Measurements from ENCODE around the gene MAX. TPM values are rescaled to one million over a fixed set of nuclear protein-coding genes. Genes with fewer than 3 reads are reported as not detected.
A peak's percentile ranks its signal among the peaks of the same experiment; 100 is the strongest.

Gene MAX
- total and polyA plus RNA-seq, 2 of the 4 experiments (the other 2 are of a cell fraction), result 45.2 to 51.8 TPM

- POLR2A ChIA-PET (ENCODE audit: unreplicated experiment), result no interaction called here
- Histone ChIP-seq H2AFZ (replicated peaks; ENCODE audit: low read length, poor library complexity) (no peak overlapping the region), H3K4me2 (ENCODE audit: low read depth, low read length) (peak overlapping the region; percentile 63), H4K91ac (ENCODE audit: insufficient read depth, low read depth, low read length) (no peak overlapping the region), H2AK9ac (replicated peaks; ENCODE audit: low read depth, low read length, poor library complexity) (no peak overlapping the region), H2BK15ac (ENCODE audit: low read depth, low read length) (no peak overlapping the region), H2BK120ac (ENCODE audit: low read depth, low read length) (no peak overlapping the region), H3K4me3 (ENCODE audit: insufficient read depth, low read depth, low read length) (no peak overlapping the region), H3K27me3 (ENCODE audit: control insufficient read depth, insufficient read depth, low read length) (no peaks in the 10 kb centered on the region), H3K23ac (ENCODE audit: low read depth, low read length) (no peak overlapping the region), H3K79me1 (ENCODE audit: low read depth in 1 of 2, low read length in 2 of 2) (peaks cover 37 to 62% of the 10 kb centered on the region in 2 experiments), H3K36me3 (ENCODE audit: control insufficient read depth, insufficient read depth, low read length) (peaks cover 20% of the 10 kb centered on the region), H3K14ac (replicated peaks; ENCODE audit: low read depth, low read length) (no peak overlapping the region), H3K4me1 (ENCODE audit: control insufficient read depth, insufficient read depth, low read length) (peaks cover 6% of the 10 kb centered on the region; the same call in 1 of the 2 replicates), H3K56ac (ENCODE audit: extremely low read depth, insufficient read depth, low read length) (no peak overlapping the region), H2BK20ac (ENCODE audit: low read depth, low read length) (no peak overlapping the region), H4K8ac (ENCODE audit: low read depth in 2 of 2, low read length in 2 of 2) (no peak overlapping the region), H3K4ac (ENCODE audit: low read depth, low read length) (no peak overlapping the region), H3K27ac (ENCODE audit: insufficient read depth, low read length) (peak overlapping the region; percentile 22; the same call in 1 of the 2 replicates), H4K20me1 (ENCODE audit: insufficient read depth, low read length) (peaks cover 29% of the 10 kb centered on the region), H4K5ac (ENCODE audit: low read depth, low read length) (no peak overlapping the region), H2AK5ac (ENCODE audit: low read depth, low read length) (no peak overlapping the region), H3K9ac (ENCODE audit: low read depth, low read length) (no peak overlapping the region), H3K18ac (ENCODE audit: low read depth, low read length) (no peak overlapping the region), H2BK5ac (ENCODE audit: low read depth, low read length, poor library complexity, severe bottlenecking) (no peak overlapping the region), H3K9me1 (ENCODE audit: insufficient read depth, low read length) (0 out of 2 replicates have a peak, but pooled peaks cover 10% of the 10 kb centered on the region), H3K9me3 (ENCODE audit: control insufficient read depth, insufficient read depth, low read length) (no peaks in the 10 kb centered on the region)
- no CpG with 5 or more reads among the region's 3 CpGs for WGBS, 2 experiments (ENCODE audit: extremely low coverage in 2 of 2, insufficient read length in 1 of 2)
- CTCF ChIA-PET, result interaction anchor here (0.7 kb wide), 1 partner anchor 1857 kb away, joined by 3 read pairs; no protein-coding TSS in a partner anchor
- dilution Hi-C loops (cut with HindIII; ENCODE audit: low sequenced_read_pairs, unreplicated experiment), result no loop called here
- TF ChIP-seq RFX5 (IDR thresholded peaks at IDR 0.05; ENCODE audit: low read depth, low read length) (no peak), MAZ (IDR thresholded peaks at IDR 0.05; ENCODE audit: borderline replicate concordance, low read depth, low read length) (no peak), CHD1 (IDR thresholded peaks at IDR 0.05; ENCODE audit: low read depth, low read length) (no peak), ELK1 (IDR thresholded peaks at IDR 0.05; ENCODE audit: borderline replicate concordance, low read depth, low read length) (no peak), MAFK (IDR thresholded peaks at IDR 0.05; ENCODE audit: low read depth, low read length) (no peak), FOS (IDR thresholded peaks at IDR 0.05; ENCODE audit: low read depth, low read length) (no peak), RCOR1 (IDR thresholded peaks at IDR 0.05; ENCODE audit: insufficient replicate concordance, low read length) (no peak), POLR2A (IDR thresholded peaks at IDR 0.05; ENCODE audit: low read depth, low read length) (no peak), CEBPB (IDR thresholded peaks at IDR 0.05; ENCODE audit: low read depth, low read length) (no peak), USF2 (IDR thresholded peaks at IDR 0.05; ENCODE audit: low read depth, low read length) (no peak), BHLHE40 (IDR thresholded peaks at IDR 0.05; ENCODE audit: low read depth, low read length) (no peak)
- in situ Hi-C loops (cut with MboI; ENCODE audit: low sequenced_read_pairs), result no loop called here
- peak; percentile 74 for DNase-seq
- intact Hi-C loops (cut with micrococcal nuclease), result no loop called here
- no TSS peak for BruUV-seq (replicated peaks)
- ATAC-seq (ENCODE audit: low read depth), result peak; percentile 70
Observed at GRCh38 chr14:65095633-65096205, 6.6 kb downstream of the MAX start.

Measured in IMR-90 (cell line).